Measurements from ENCODE around the gene GATAD2B.

DNA sequence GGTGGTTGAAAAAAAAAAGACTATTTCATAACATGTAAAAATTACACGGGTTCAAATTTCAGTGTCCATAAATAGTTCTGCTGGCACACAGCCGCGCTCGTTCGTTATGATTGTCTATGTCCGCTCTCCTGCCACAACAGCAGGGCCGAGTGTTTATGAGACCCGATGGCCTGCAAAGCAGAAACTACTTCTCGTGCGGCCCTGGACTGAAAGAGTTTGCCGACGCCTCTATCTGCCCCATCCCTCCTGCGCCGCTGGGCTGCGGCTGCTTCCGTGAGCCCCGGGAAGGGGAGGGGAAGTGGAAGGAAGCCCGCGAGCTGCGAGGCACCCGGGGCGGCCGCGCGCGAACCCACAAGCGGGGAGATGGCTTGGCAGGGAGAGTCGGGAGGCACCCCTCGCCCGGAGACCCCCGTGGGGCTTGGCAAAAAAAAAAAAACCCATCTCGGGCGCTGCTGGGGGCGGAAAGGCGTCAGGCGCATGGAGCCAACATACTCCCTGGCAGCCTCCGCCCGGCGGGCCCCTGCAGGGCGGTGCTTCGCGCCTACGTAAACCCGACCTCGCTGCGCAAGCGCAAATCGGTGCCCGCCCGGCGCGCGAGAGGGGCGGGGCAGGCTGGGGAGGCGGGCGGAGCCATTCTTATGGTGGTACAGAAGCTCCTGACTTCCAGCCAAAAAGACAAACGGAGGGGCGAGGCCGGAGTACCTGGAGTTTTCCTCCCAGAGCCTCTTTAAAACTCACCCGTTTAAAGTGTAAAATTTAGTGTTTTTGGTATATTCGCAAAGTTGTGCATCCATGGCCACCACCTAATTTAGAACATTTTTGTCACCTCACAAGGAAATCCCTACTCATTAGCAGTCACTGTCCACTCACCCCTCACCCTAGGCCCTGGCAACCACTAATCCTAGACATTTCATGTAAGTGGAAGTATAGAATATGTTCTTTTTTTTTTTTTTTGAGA lies 139.3 kb downstream of the GATAD2B start:
- TF ChIP-seq POLR2AphosphoS5 (IDR thresholded peaks at IDR 0.05; ENCODE audit: low read depth, low read length): peak; percentile 97
- peak; percentile 68; the same call in 1 of the 2 replicates for TF ChIP-seq TAF1 (IDR thresholded peaks at IDR 0.05; ENCODE audit: borderline replicate concordance, insufficient read depth, low read length)
- TF ChIP-seq, protein P1, sequence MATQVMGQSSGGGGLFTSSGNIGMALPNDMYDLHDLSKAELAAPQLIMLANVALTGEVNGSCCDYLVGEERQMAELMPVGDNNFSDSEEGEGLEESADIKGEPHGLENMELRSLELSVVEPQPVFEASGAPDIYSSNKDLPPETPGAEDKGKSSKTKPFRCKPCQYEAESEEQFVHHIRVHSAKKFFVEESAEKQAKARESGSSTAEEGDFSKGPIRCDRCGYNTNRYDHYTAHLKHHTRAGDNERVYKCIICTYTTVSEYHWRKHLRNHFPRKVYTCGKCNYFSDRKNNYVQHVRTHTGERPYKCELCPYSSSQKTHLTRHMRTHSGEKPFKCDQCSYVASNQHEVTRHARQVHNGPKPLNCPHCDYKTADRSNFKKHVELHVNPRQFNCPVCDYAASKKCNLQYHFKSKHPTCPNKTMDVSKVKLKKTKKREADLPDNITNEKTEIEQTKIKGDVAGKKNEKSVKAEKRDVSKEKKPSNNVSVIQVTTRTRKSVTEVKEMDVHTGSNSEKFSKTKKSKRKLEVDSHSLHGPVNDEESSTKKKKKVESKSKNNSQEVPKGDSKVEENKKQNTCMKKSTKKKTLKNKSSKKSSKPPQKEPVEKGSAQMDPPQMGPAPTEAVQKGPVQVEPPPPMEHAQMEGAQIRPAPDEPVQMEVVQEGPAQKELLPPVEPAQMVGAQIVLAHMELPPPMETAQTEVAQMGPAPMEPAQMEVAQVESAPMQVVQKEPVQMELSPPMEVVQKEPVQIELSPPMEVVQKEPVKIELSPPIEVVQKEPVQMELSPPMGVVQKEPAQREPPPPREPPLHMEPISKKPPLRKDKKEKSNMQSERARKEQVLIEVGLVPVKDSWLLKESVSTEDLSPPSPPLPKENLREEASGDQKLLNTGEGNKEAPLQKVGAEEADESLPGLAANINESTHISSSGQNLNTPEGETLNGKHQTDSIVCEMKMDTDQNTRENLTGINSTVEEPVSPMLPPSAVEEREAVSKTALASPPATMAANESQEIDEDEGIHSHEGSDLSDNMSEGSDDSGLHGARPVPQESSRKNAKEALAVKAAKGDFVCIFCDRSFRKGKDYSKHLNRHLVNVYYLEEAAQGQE (IDR thresholded peaks at IDR 0.05; ENCODE audit: insufficient read depth in 1 of 2, low read depth in 2 of 2, low read length in 2 of 2): no peak; a peak in 1 of 4 replicates

Measured in PFSK-1 (cell line).